Raji (cell line): ENCODE measurements around the gene ATOSB.

Experiments
- POLR2A ChIP-seq: IDR thresholded peaks from 2 replicates; pipeline ENCODE4 v1.6.1; 2011; ENCODE audit warnings: low read depth, low read length, control low read depth; ENCODE audit not compliant: insufficient read depth

ATOSB gene

DNA sequence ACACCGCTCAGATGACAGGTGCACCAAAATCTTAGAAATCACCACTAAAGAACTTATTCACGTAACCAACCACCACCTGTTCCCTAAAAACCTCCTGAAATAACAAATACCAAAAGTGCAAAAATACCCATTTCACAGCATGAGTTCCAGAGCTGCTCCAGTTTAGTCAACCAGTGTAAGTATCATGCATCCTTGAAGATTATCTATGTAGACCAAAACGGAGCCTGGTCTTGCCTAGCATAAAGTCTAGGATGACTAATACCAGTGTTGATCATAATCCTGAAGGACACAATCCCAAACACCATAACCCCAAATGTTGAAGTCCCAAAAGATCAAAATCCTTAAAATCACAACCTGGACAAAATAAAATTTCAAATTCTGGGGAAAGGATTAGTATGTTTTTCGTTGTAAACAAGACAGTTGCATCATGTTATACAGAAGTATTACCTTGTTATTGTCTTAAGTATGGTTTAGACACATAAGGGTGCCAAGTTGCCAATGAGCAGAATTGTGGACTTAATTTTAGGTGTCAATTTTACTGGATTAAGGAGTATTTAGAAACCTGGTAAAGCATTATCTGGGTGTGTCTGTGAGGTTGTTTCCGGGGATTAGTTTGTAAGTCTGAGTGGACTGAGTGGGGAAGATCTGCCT lies 61.4 kb downstream of the ATOSB start:
- TF ChIP-seq POLR2A = no peak
